Activated CD8-positive, alpha-beta memory T cell treated with anti-CD3 and anti-CD28 coated beads, Interleukin-2, amount 10 ng/mL, durations not matched to agents 7 days and 5 days (primary cell): ENCODE measurements around the gene HMGN1. TPM values are rescaled to one million over a fixed set of nuclear protein-coding genes. Genes with fewer than 3 reads are reported as not detected.

Source experiments
- ATAC-seq: fragments of 150-1000 bp; cut with Tn5 transposase; one replicate; pipeline ENCODE4 v1.10.0; 2021; ENCODE audit warnings: moderate library complexity
- CTCF ChIA-PET: fragments of 350-600 bp; sonication (Branson Sonifier 250); formaldehyde crosslinking; loops from one replicate; lab custom pipeline; 2021; ENCODE audit warnings: antibody characterized with exemption; lab: Charles Lee
- DNase-seq: peaks from one replicate; pipeline ENCODE4 v3.0.0-alpha.2; 2020
- H3K27ac Mint-ChIP-seq: one replicate; pipeline ENCODE4 v1.8.0; 2021; ENCODE audit warnings: mild to moderate bottlenecking, mixed read lengths
- H3K27me3 Mint-ChIP-seq: one replicate; pipeline ENCODE4 v1.8.0; 2021; ENCODE audit warnings: mixed read lengths
- H3K36me3 Mint-ChIP-seq: one replicate; pipeline ENCODE4 v1.8.0; 2021; ENCODE audit warnings: mild to moderate bottlenecking, mixed read lengths
- H3K4me1 Mint-ChIP-seq: one replicate; pipeline ENCODE4 v1.8.0; 2021; ENCODE audit warnings: mixed read lengths
- H3K4me3 Mint-ChIP-seq: one replicate; pipeline ENCODE4 v1.8.0; 2021; ENCODE audit warnings: mild to moderate bottlenecking, moderate library complexity, mixed read lengths
- H3K9me3 Mint-ChIP-seq: one replicate; pipeline ENCODE4 v1.8.0; 2022; ENCODE audit warnings: low read depth, mixed read lengths
- total RNA-seq, 2 experiments: library from RNA; stranded (reverse); gene quantifications; one replicate each; pipeline ENCODE4 v1.2.3, GENCODE V29; 2021

Gene HMGN1
- total RNA-seq, 2 experiments from 2014 or later = 385 to 405 TPM

- Mint-ChIP-seq H3K27ac (no peak overlapping the region), H3K27me3 (peaks cover 3% of the 10 kb centered on the region), H3K36me3 (no peaks in the 10 kb centered on the region), H3K4me3 (no peak overlapping the region), H3K4me1 (no peaks in the 10 kb centered on the region), H3K9me3 (no peaks in the 10 kb centered on the region)
- no peak for DNase-seq
- CTCF ChIA-PET = interaction anchor here (0.9 kb wide), 1 partner anchor 14 kb away, joined by 3 read pairs; no protein-coding TSS in a partner anchor
- ATAC-seq = no peak
Measured at GRCh38 chr21:39362733-39363132, 13.8 kb upstream of the HMGN1 start.

DNA sequence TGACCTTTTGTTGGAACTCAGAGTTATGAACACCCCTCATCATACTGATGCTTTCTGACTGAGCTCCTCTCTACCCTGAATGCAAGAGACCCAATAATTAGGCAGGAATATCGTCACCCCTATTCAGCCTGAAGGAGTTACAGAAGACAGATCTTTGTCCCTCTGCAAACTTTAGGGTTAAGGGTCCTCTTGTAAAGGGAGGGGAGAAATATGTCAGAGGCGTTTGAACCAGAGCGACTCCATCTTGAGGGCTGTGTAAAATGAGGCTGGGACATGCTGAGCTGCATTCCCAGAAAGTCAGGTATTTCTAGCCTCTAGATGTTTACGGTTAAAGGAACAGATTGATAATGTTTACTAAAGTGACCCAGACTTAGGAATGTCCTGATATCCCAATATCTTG, 10.5 kb upstream of the HMGN1 start:
- H3K27ac Mint-ChIP-seq = no peak overlapping the region
- no peaks in the 10 kb centered on the region for H3K36me3 Mint-ChIP-seq
- CTCF ChIA-PET = interaction anchor here (0.6 to 1.1 kb wide), 2 partner anchors 10 to 12 kb away, joined by 3 read pairs; partner anchors contain the start of gene HMGN1
- DNase-seq = no peak
- H3K4me3 Mint-ChIP-seq = no peak overlapping the region
- H3K27me3 Mint-ChIP-seq = peaks cover 19% of the 10 kb centered on the region
- H3K4me1 Mint-ChIP-seq = no peaks in the 10 kb centered on the region
- no peak for ATAC-seq
- no peaks in the 10 kb centered on the region for H3K9me3 Mint-ChIP-seq

DNA sequence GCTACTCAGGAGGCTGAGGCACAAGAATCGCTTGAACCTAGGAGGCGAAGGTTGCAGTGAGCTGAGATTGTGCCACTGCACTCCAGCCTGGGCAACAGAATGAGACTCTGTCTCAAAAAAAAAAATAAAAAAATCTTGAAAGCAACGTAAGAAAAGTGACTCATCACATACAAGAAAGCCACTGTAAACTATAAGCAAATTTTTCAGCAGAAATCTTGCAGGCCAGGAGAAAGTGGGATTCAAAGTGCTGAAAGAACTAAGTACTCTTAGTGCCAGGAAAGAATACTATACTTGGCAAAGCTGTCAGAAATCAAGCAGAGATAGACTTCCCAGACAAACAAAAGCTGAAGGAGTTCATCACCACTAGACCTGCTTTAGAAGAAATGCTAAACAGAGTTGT, 4.4 kb upstream of the HMGN1 start:
- DNase-seq = no peak
- no peaks in the 10 kb centered on the region for H3K36me3 Mint-ChIP-seq

GRCh38 chr21:39350094-39351005, 1.5 kb upstream of the HMGN1 start:
- H3K36me3 Mint-ChIP-seq = peaks cover 21% of the 10 kb centered on the region

More for the DNA sequence above, 4.4 kb upstream of the HMGN1 start:
- CTCF ChIA-PET = interaction anchor here (1.4 kb wide), 1 partner anchor 34 kb away, joined by 4 read pairs; no protein-coding TSS in a partner anchor
- Mint-ChIP-seq H3K27me3 (peaks cover 30% of the 10 kb centered on the region), H3K4me3 (no peak overlapping the region), H3K9me3 (no peaks in the 10 kb centered on the region), H3K27ac (no peak overlapping the region), H3K4me1 (peaks cover 7% of the 10 kb centered on the region)
- no peak for ATAC-seq

DNA sequence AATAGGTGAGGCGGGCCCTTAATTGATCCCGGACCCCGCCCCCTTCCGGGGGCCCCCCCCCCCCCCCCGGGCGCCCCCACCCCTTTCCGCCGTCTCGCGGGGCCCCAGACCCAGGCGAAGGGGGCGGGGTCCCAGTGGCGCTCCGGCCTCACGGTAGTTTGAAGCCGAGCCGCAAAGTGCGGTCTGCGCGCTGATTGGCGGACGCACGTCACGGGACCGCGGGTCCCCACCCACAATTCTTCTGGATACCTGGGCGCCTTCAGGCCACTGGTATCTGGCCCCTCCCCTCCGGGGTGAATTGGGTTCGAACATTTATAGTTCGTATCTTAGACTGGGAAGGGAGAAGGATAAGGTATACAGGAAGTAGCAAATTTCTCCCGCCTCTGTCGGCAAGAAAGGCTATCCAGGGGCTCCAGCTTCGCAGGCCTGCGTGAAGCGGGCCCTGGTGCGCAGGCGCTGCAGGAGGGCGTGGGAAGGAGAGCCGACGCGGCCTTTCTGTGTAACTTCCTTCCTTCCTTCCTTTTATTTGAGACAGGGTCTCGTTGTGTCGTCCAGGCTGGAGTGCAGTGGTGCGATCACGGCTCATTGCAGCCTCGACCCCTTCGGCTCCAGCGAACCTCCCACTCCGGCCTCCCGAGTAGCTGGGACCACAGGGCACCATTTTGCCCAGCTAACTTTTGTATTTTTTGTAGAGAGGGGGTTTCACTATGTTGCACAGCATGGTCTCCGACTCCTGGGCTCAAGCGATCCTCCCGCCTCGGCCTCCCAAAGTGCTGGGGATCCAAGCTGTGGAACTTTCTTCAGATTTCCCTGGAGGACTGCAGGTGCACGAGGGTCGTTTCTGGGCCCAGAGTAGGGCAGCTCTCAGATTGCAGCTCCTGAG, 564 bp upstream of the HMGN1 start:
- H3K4me3 Mint-ChIP-seq = peak overlapping the region; percentile 98
- peak; percentile 84 for ATAC-seq
- CTCF ChIA-PET = interaction anchor here (0.6 to 1.5 kb wide), 4 partner anchors 10 to 94 kb away, joined by 3 to 9 read pairs (median 4); a partner anchor contains a TSS
- H3K36me3 Mint-ChIP-seq = peaks cover 28% of the 10 kb centered on the region
- H3K27ac Mint-ChIP-seq = peak overlapping the region; percentile 99
- H3K4me1 Mint-ChIP-seq = peaks cover 36% of the 10 kb centered on the region
- H3K27me3 Mint-ChIP-seq = peaks cover 14% of the 10 kb centered on the region
- H3K9me3 Mint-ChIP-seq = no peaks in the 10 kb centered on the region
- peak; percentile 98 for DNase-seq

More at GRCh38 chr21:39350094-39351005, 1.5 kb upstream of the HMGN1 start:
- peak overlapping the region; percentile 99 for H3K27ac Mint-ChIP-seq
- H3K4me3 Mint-ChIP-seq = peak overlapping the region; percentile 98
- DNase-seq (no peak), ATAC-seq (no peak)
- H3K9me3 Mint-ChIP-seq = no peaks in the 10 kb centered on the region
- H3K4me1 Mint-ChIP-seq = peaks cover 29% of the 10 kb centered on the region
- CTCF ChIA-PET = interaction anchor here (0.6 to 1.5 kb wide), 3 partner anchors 30 to 95 kb away, joined by 3 to 9 read pairs (median 4); a partner anchor contains a TSS
- H3K27me3 Mint-ChIP-seq = peaks cover 21% of the 10 kb centered on the region

GRCh38 chr21:39348040-39348354, 891 bp downstream of the HMGN1 start:
- CTCF ChIA-PET = interaction anchor here (0.9 to 1.0 kb wide), 3 partner anchors 12 to 40 kb away, joined by 3 to 5 read pairs (median 4); no protein-coding TSS in a partner anchor
- peak; percentile 1 for ATAC-seq

DNA sequence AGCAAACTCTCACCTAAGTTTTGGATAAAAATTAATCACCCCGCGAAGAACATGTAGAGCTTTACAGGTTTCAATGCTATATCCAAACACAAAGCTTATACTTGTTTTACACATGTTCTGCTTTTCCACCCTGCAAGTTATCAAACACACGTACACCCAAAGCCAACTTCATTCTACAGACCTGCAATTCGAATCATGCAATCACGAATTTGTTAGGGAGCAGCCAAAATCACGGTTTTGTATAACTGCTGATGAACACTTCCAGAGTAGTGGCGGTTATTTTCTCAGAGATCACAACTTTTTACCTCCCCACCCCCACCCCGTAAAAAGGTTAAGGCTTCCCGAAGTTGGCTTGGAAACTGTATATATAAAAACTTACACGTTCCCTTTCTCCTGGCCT, 1.4 kb downstream of the HMGN1 start:
- Mint-ChIP-seq H3K36me3 (peaks cover 39% of the 10 kb centered on the region), H3K4me1 (peaks cover 42% of the 10 kb centered on the region), H3K27ac (peak overlapping the region; percentile 95), H3K4me3 (peak overlapping the region; percentile 85), H3K9me3 (no peaks in the 10 kb centered on the region), H3K27me3 (peaks cover 2% of the 10 kb centered on the region)
- no peak for ATAC-seq
- no peak for DNase-seq
- CTCF ChIA-PET = interaction anchor here (0.9 to 1.6 kb wide), 6 partner anchors 11 to 44 kb away, joined by 3 to 7 read pairs (median 3); partner anchors contain the start of gene BRWD1

More at GRCh38 chr21:39348040-39348354, 891 bp downstream of the HMGN1 start:
- peaks cover 7% of the 10 kb centered on the region for H3K27me3 Mint-ChIP-seq
- H3K9me3 Mint-ChIP-seq = no peaks in the 10 kb centered on the region
- peak overlapping the region; percentile 95 for H3K27ac Mint-ChIP-seq
- H3K36me3 Mint-ChIP-seq = peaks cover 38% of the 10 kb centered on the region
- H3K4me3 Mint-ChIP-seq = peak overlapping the region; percentile 85
- DNase-seq = no peak
- peaks cover 43% of the 10 kb centered on the region for H3K4me1 Mint-ChIP-seq

GRCh38 chr21:39346671-39347331, 2.1 kb downstream of the HMGN1 start:
- Mint-ChIP-seq H3K36me3 (peaks cover 45% of the 10 kb centered on the region), H3K4me1 (peaks cover 42% of the 10 kb centered on the region), H3K4me3 (peak overlapping the region; percentile 85), H3K9me3 (no peaks in the 10 kb centered on the region), H3K27me3 (no peaks in the 10 kb centered on the region), H3K27ac (peak overlapping the region; percentile 17)
- no peak for DNase-seq
- no peak for ATAC-seq
- CTCF ChIA-PET = interaction anchor here (1.0 to 1.6 kb wide), 5 partner anchors 13 to 45 kb away, joined by 3 to 7 read pairs (median 3); partner anchors contain the start of gene BRWD1

GRCh38 chr21:39346206-39346605, 2.7 kb downstream of the HMGN1 start:
- Mint-ChIP-seq H3K27me3 (no peaks in the 10 kb centered on the region), H3K27ac (peak overlapping the region; percentile 9), H3K4me3 (peak overlapping the region; percentile 85), H3K36me3 (peaks cover 50% of the 10 kb centered on the region), H3K4me1 (peaks cover 42% of the 10 kb centered on the region), H3K9me3 (no peaks in the 10 kb centered on the region)
- ATAC-seq = no peak
- no peak for DNase-seq
- CTCF ChIA-PET = interaction anchor here (0.9 to 1.6 kb wide), 5 partner anchors 13 to 98 kb away, joined by 3 to 7 read pairs (median 3); partner anchors contain the start of gene BRWD1

GRCh38 chr21:39345440-39345839, 3.4 kb downstream of the HMGN1 start:
- Mint-ChIP-seq H3K4me3 (no peak overlapping the region), H3K27ac (no peak overlapping the region), H3K4me1 (peaks cover 41% of the 10 kb centered on the region), H3K36me3 (peaks cover 54% of the 10 kb centered on the region), H3K27me3 (no peaks in the 10 kb centered on the region), H3K9me3 (no peaks in the 10 kb centered on the region)
- no peak for ATAC-seq
- CTCF ChIA-PET = interaction anchor here (0.9 to 1.6 kb wide), 4 partner anchors 13 to 99 kb away, joined by 3 to 5 read pairs (median 3); no protein-coding TSS in a partner anchor
- DNase-seq = no peak

GRCh38 chr21:39344848-39345247, 4.0 kb downstream of the HMGN1 start:
- ATAC-seq (no peak), DNase-seq (no peak)
- H3K27me3 Mint-ChIP-seq = no peaks in the 10 kb centered on the region
- H3K4me3 Mint-ChIP-seq = no peak overlapping the region
- H3K36me3 Mint-ChIP-seq = peaks cover 54% of the 10 kb centered on the region
- H3K27ac Mint-ChIP-seq = no peak overlapping the region
- CTCF ChIA-PET = interaction anchor here (1.6 kb wide), 1 partner anchor 29 kb away, joined by 5 read pairs; no protein-coding TSS in a partner anchor
- no peaks in the 10 kb centered on the region for H3K9me3 Mint-ChIP-seq
- peaks cover 36% of the 10 kb centered on the region for H3K4me1 Mint-ChIP-seq

- H3K4me1 Mint-ChIP-seq = peaks cover 25% of the 10 kb centered on the region
- peaks cover 42% of the 10 kb centered on the region for H3K36me3 Mint-ChIP-seq
- H3K27me3 Mint-ChIP-seq = no peaks in the 10 kb centered on the region
- no peak overlapping the region for H3K4me3 Mint-ChIP-seq
- DNase-seq = no peak
- ATAC-seq = no peak
- no peak overlapping the region for H3K27ac Mint-ChIP-seq
- H3K9me3 Mint-ChIP-seq = no peaks in the 10 kb centered on the region
- CTCF ChIA-PET = no interaction called here
Measured at GRCh38 chr21:39341249-39341923, 7.5 kb downstream of the HMGN1 start.
